ENCODE results near the gene HARBI1.

The HARBI1 gene

GRCh38 chr11:46617134-46617971, at the start of gene HARBI1, which contains the start of gene ATG13:
Gene HARBI1, minus strand, starts transcription at chr11:46617227. Its CDS starts 990 bp downstream, at chr11:46616237.
Gene ATG13, plus strand, starts transcription at chr11:46617553. Its CDS starts 26,739 bp downstream, at chr11:46644292.
- peak; percentile 89 for DNase-seq (ENCODE audit: low spot score)

GRCh38 chr11:46666516-46666915, 49.5 kb upstream of the HARBI1 start:
- no peak for DNase-seq (ENCODE audit: low spot score)

GRCh38 chr11:46665356-46665755, 48.3 kb upstream of the HARBI1 start:
- no peak for DNase-seq (ENCODE audit: low spot score)

- no peak for DNase-seq (ENCODE audit: low spot score)
These were observed 47.6 kb upstream of the HARBI1 start for GRCh38 chr11:46664612-46665011.

- DNase-seq (ENCODE audit: low spot score): no peak
These were observed 46.4 kb upstream of the HARBI1 start for GRCh38 chr11:46663277-46663940.

- no peak for DNase-seq (ENCODE audit: low spot score)
These were observed 45.3 kb upstream of the HARBI1 start for GRCh38 chr11:46662366-46662765.

GRCh38 chr11:46661836-46662235, 44.8 kb upstream of the HARBI1 start:
- DNase-seq (ENCODE audit: low spot score): no peak

GRCh38 chr11:46659908-46660307, 42.9 kb upstream of the HARBI1 start:
- no peak for DNase-seq (ENCODE audit: low spot score)

- no peak for DNase-seq (ENCODE audit: low spot score)
These were observed 41.2 kb upstream of the HARBI1 start for GRCh38 chr11:46658259-46658658.

GRCh38 chr11:46657186-46657585, 40.2 kb upstream of the HARBI1 start:
- DNase-seq (ENCODE audit: low spot score): no peak

GRCh38 chr11:46655631-46656030, 38.6 kb upstream of the HARBI1 start:
- no peak for DNase-seq (ENCODE audit: low spot score)

GRCh38 chr11:46649180-46649738, 32.2 kb upstream of the HARBI1 start:
- DNase-seq (ENCODE audit: low spot score): no peak

- DNase-seq (ENCODE audit: low spot score): no peak
These were observed 27.0 kb upstream of the HARBI1 start for GRCh38 chr11:46643986-46644385.

- DNase-seq (ENCODE audit: low spot score): no peak
These were observed 26.5 kb upstream of the HARBI1 start for GRCh38 chr11:46643531-46643930.

GRCh38 chr11:46642627-46643335, 25.8 kb upstream of the HARBI1 start:
- no peak for DNase-seq (ENCODE audit: low spot score)

GRCh38 chr11:46641639-46642038, 24.6 kb upstream of the HARBI1 start:
- no peak for DNase-seq (ENCODE audit: low spot score)

GRCh38 chr11:46640036-46640788, 23.2 kb upstream of the HARBI1 start:
- DNase-seq (ENCODE audit: low spot score): no peak

- no peak for DNase-seq (ENCODE audit: low spot score)
These were observed 22.3 kb upstream of the HARBI1 start for GRCh38 chr11:46639197-46639839.

- no peak for DNase-seq (ENCODE audit: low spot score)
These were observed 20.5 kb upstream of the HARBI1 start for GRCh38 chr11:46637546-46637945.

GRCh38 chr11:46635557-46636139, 18.6 kb upstream of the HARBI1 start:
- no peak for DNase-seq (ENCODE audit: low spot score)
